ENCODE results near the gene UGT1A8.

The UGT1A8 gene

GRCh38 chr2:233803292-233803911 is 186.0 kb downstream of the UGT1A8 start:
- no peak for DNase-seq

GRCh38 chr2:233803994-233804393 is 186.6 kb downstream of the UGT1A8 start:
- no peak for DNase-seq

GRCh38 chr2:233807215-233807865 is 189.9 kb downstream of the UGT1A8 start:
- DNase-seq = no peak

- DNase-seq = no peak
Measured at GRCh38 chr2:233807966-233808935, 190.8 kb downstream of the UGT1A8 start.

- DNase-seq = no peak
Measured at GRCh38 chr2:233810385-233810784, 193.0 kb downstream of the UGT1A8 start.

GRCh38 chr2:233811087-233811486 is 193.7 kb downstream of the UGT1A8 start:
- DNase-seq = no peak

GRCh38 chr2:233811732-233812131 is 194.3 kb downstream of the UGT1A8 start:
- no peak for DNase-seq

- DNase-seq = no peak
Measured at GRCh38 chr2:233813236-233814055, 196.0 kb downstream of the UGT1A8 start.

- no peak for DNase-seq
Measured at GRCh38 chr2:233814056-233814835, 196.8 kb downstream of the UGT1A8 start.

GRCh38 chr2:233815861-233816260 is 198.4 kb downstream of the UGT1A8 start:
- DNase-seq = no peak

- no peak for DNase-seq
Measured at GRCh38 chr2:233816334-233816733, 198.9 kb downstream of the UGT1A8 start.

GRCh38 chr2:233816771-233817170 is 199.3 kb downstream of the UGT1A8 start:
- DNase-seq = no peak

GRCh38 chr2:233817361-233817911 is 200.0 kb downstream of the UGT1A8 start:
- DNase-seq = no peak

- no peak for DNase-seq
Measured at GRCh38 chr2:233817995-233818638, 200.7 kb downstream of the UGT1A8 start.

GRCh38 chr2:233818639-233819621 is 201.5 kb downstream of the UGT1A8 start:
- no peak for DNase-seq

- DNase-seq = no peak
Measured at GRCh38 chr2:233819884-233820773, 202.7 kb downstream of the UGT1A8 start.

GRCh38 chr2:233820774-233821105 is 203.3 kb downstream of the UGT1A8 start:
- no peak for DNase-seq

GRCh38 chr2:233821196-233821595 is 203.8 kb downstream of the UGT1A8 start:
- DNase-seq = no peak

- no peak for DNase-seq
Measured at GRCh38 chr2:233821709-233822100, 204.3 kb downstream of the UGT1A8 start.

All from NCI-H2029 (cell line).